GM06990 (cell line): ENCODE measurements around the gene PACS1.
A peak's percentile ranks its signal among the peaks of the same experiment; 100 is the strongest.

ENCODE experiments used
- DNase-seq: peaks from one replicate; pipeline ENCODE4 v3.0.0-alpha.2; 2011; ENCODE audit not compliant: insufficient read length; ENCODE audit errors: extremely low read depth
- H3K27me3 ChIP-seq: replicated peaks from 2 replicates; pipeline ENCODE4 v1.6.0; 2011; ENCODE audit warnings: low read length; ENCODE audit not compliant: control insufficient read depth, insufficient read depth
- H3K36me3 ChIP-seq: 2 replicates; pipeline ENCODE4 v1.5.1; 2011; ENCODE audit warnings: low read length; ENCODE audit not compliant: control insufficient read depth, insufficient read depth
- H3K4me3 ChIP-seq: replicated peaks from 2 replicates; pipeline ENCODE4 v1.5.1; 2011; ENCODE audit warnings: low read depth, mild to moderate bottlenecking, control low read depth, low read length
- TF ChIP-seq, protein P1 (sequence below): IDR thresholded peaks from 2 replicates; pipeline ENCODE4 v1.5.1; 2011; ENCODE audit warnings: low read length, control low read depth, mild to moderate bottlenecking, inconsistent platforms; ENCODE audit not compliant: insufficient read depth, poor library complexity, severe bottlenecking

PACS1 gene

DNA sequence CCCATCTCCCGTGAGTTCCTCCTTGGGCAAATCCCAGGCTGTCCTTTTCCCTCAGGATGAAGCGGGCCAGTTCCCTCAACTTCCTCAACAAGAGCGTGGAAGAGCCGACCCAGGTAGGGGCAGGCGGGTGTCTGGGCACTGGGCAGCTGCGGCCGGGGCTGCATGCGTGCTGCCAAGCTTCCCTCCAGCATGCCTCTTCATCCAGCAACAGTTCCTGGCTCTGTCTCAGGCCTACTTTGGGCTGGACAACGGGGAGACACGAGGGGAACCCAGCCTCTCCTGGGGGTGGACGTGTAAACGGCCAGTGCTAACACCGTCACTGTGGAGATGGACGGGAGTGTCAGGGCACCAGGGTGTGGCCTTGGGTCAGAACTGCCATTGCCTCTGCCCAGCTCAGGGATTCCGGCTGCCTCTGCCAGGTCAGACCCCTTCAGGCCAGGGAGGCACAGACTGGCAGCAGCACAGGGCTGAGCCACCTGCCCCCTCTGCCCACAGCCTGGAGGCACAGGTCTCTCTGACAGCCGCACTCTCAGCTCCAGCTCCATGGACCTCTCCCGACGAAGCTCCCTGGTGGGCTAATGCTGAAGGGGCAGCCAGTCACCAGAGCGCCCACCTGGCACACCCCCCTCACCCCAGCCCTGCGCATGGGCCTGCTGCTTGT, 196.4 kb downstream of the PACS1 start:
- no peak for DNase-seq
- Histone ChIP-seq H3K36me3 (peaks cover 41% of the 10 kb centered on the region), H3K27me3 (no peaks in the 10 kb centered on the region), H3K4me3 (no peak overlapping the region)
- TF ChIP-seq, protein P1, sequence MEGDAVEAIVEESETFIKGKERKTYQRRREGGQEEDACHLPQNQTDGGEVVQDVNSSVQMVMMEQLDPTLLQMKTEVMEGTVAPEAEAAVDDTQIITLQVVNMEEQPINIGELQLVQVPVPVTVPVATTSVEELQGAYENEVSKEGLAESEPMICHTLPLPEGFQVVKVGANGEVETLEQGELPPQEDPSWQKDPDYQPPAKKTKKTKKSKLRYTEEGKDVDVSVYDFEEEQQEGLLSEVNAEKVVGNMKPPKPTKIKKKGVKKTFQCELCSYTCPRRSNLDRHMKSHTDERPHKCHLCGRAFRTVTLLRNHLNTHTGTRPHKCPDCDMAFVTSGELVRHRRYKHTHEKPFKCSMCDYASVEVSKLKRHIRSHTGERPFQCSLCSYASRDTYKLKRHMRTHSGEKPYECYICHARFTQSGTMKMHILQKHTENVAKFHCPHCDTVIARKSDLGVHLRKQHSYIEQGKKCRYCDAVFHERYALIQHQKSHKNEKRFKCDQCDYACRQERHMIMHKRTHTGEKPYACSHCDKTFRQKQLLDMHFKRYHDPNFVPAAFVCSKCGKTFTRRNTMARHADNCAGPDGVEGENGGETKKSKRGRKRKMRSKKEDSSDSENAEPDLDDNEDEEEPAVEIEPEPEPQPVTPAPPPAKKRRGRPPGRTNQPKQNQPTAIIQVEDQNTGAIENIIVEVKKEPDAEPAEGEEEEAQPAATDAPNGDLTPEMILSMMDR = no peak

DNA sequence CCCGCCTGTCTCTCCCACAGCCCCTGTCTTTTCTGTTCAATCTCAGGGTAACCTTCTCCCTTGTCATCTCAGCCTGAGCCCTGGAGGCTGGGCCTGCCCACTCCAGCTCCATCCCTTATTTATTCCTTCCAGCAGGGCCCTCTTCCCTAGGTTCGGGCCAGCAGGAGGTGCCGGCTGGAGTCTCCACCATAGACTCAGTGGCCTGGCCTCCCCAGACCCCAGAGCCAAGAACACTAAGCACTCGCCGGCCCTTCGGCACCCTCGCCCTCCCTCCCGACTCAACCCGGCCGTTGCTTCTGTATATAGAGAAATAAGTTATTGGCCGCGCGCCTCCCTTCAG, 196.9 kb downstream of the PACS1 start:
- no peaks in the 10 kb centered on the region for H3K27me3 ChIP-seq
- TF ChIP-seq, protein P1 = no peak
- H3K36me3 ChIP-seq = peaks cover 40% of the 10 kb centered on the region
- no peak for DNase-seq
- peak overlapping the region; percentile 69 for H3K4me3 ChIP-seq

DNA sequence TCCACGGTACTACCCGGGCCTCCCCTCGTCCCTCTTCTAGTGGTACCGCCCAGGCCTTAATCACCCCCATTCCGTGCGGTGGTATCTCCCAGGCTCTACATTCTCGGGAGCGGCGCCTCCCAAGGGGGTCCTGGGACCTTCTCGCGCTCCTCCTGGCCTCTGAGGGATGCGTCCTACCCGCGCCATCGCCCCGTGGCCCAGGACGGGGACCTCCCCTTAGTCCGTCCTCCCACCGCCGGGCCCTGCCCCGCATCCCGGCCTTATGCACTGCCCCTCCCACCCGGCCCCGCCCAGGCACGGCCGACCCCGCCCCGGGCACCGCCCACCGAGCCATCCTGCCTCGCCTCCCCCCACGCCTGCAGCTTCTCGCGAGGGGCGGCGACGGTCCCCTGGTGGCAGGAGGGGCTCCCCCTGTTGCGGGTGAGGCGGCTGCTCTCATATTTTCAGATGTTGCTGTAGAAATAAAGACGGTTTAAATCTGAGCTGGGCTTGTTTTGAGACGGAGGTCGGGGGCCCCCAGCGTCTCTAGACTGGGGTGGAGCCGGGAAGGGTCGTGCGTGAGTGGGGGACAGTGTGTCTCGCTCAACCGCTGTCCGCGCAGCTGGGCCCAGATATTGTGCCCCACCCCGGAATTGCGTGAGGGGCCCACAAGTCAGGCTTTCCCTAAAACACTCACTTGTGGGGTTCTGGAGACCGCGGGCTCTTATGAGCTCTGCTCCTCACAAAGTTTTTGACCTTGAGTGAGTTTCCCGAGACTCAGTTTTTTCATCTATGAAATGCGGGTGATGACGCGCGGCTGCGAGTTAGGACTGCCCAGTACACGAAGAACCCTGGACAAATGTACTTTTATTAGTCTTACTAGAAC, 197.5 kb downstream of the PACS1 start:
- TF ChIP-seq, protein P1 = no peak
- peak overlapping the region; percentile 69 for H3K4me3 ChIP-seq
- H3K36me3 ChIP-seq = peaks cover 38% of the 10 kb centered on the region
- no peaks in the 10 kb centered on the region for H3K27me3 ChIP-seq
- DNase-seq = peak; percentile 89

DNA sequence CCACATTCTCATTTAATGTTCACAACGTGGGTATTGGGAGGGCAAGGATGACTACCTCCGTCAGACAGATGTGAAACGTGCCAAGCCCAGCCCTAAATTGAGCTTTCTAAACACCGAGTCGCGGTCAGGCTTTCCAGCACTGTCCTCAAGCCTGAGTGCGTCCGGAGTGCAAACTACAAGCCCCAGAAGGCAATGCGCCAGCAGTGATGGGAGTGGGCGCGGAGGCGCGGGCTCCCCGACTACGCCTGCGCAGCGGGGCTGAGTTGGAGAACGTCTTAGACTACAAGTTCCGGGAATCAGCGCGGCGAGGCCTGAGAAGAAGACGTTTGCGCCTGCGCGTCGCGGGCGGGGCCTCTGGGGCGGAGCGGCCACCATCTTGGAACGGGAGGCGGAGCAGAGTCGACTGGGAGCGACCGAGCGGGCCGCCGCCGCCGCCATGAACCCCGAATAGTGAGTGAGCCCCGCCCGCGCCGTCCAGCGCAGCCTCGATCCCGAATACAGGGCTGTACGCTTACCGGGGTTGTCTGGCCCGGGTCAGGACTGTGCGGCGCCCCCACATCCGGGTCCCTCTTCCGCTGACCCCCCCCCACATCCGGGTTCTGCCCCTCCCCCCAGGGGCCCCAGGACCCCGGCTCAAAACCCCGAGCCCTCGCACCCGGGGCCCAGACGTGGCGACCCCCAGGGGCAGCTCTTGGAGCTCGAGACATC, 198.3 kb downstream of the PACS1 start, which contains the start of gene RAB1B:
RAB1B (plus strand) TSS at position 396 of the 708 bp plus-strand sequence; CDS start at position 437, 41 bp downstream.
- peaks cover 38% of the 10 kb centered on the region for H3K36me3 ChIP-seq
- no peaks in the 10 kb centered on the region for H3K27me3 ChIP-seq
- peak within 1 kb of the TSS; percentile 99 for H3K4me3 ChIP-seq
- peak; percentile 100 for DNase-seq
- TF ChIP-seq, protein P1 = no peak

DNA sequence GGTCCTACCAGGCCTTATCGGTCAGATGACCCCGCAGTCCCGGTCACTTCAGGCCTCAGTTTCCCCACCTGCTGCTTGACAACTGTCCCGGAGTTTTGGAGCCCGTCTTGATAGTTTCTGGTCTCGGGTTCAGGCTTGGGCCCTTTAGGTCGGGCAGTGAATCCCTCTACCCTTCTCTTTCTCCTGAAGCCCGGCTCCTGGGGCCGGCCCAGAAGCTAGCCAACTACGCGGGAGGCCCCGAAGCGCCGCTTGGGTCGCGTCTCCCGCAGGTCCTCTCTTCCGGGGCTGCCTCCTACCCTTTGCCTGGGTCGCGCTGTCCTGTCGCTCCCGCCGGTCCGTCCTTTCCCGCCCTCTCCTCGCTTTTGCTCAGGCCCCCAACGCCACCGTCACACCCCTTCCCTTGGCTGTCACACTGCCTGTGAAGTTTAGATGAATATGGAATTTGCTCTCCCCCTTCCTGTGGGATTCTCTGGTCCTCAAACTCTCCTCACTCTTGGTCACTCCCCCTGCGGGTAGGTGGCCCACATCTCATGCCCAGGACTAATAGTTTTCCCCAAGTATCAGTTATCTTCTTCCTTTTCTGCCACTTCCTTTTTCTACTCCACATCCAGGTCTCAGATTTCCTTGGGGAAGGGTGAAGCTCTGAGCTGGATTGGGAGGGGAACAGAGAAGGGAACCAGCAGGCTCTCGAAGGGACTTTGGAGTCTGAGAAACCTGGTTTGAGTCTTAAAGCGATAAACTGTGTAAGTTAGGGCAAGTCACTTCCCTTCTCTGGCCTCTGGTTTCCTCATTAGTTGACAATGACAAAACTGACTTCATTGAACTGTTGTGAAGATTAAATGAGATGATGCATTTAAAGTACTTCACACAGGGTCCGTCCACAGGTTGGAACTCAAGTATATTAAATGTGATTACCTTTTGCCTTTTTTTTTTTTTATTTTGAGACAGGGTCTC, 199.2 kb downstream of the PACS1 start:
- DNase-seq = no peak
- no peaks in the 10 kb centered on the region for H3K27me3 ChIP-seq
- peaks cover 38% of the 10 kb centered on the region for H3K36me3 ChIP-seq
- TF ChIP-seq, protein P1 = peak; percentile 25
- peak overlapping the region; percentile 99 for H3K4me3 ChIP-seq
